OCI-LY3 (cell line): ENCODE measurements around the gene WDR70.

Experiments used
- EZH2phosphoT487 ChIP-seq: fragments of 200-600 bp; shearing (Covaris generic); IDR thresholded peaks from 2 replicates; pipeline ENCODE4 v1.6.1; 2018; ENCODE audit warnings: antibody characterized with exemption, mixed run types, low read depth
- TF ChIP-seq, protein P1 (sequence below): fragments of 200-600, 300-600 bp; sonication (generic); IDR thresholded peaks from 2 replicates; pipeline ENCODE4 v1.5.1; 2014; ENCODE audit warnings: antibody characterized with exemption, low read length, low read depth

DNA sequence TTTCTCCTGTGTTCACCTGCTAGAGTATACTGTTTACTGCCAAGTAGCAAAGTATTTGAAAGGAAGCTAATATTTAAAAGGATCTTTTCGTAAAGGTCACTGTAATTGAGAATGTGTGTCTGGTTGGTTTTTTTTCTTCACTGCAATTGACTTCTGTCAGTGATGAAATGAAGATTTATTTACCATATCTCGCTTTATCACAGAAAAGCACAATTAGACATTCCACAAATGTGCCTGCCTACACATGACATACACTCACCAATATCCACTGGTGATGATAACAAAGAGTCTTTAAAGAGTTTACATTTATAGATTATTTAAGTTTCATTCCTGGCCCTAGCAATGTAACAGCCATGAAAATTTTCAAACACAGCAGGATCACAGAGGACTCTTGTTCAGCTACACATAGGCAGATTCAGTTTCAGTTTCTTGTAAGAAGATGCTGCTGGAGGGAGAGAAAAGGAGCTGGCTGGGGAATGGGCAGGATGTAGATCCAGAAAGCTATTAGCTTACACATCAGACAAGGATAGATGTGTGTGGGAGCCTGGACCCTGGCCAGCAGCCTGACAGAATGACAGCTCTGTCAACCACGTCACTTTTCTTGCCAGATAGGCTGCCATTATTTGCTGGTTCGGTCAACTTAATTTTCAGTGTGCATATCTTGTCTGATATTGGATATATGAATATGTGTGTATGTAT lies 356.7 kb downstream of the WDR70 start:
- TF ChIP-seq, protein P1, sequence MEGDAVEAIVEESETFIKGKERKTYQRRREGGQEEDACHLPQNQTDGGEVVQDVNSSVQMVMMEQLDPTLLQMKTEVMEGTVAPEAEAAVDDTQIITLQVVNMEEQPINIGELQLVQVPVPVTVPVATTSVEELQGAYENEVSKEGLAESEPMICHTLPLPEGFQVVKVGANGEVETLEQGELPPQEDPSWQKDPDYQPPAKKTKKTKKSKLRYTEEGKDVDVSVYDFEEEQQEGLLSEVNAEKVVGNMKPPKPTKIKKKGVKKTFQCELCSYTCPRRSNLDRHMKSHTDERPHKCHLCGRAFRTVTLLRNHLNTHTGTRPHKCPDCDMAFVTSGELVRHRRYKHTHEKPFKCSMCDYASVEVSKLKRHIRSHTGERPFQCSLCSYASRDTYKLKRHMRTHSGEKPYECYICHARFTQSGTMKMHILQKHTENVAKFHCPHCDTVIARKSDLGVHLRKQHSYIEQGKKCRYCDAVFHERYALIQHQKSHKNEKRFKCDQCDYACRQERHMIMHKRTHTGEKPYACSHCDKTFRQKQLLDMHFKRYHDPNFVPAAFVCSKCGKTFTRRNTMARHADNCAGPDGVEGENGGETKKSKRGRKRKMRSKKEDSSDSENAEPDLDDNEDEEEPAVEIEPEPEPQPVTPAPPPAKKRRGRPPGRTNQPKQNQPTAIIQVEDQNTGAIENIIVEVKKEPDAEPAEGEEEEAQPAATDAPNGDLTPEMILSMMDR: no peak
- TF ChIP-seq EZH2phosphoT487: no peak
